IPS-20b (cell line): ENCODE measurements around the gene TMEM54.

Source experiments
- H3K27ac ChIP-seq: one replicate; pipeline ENCODE4 v1.5.1; 2013; ENCODE audit warnings: low read length
- H3K27me3 ChIP-seq: 2 replicates; pipeline ENCODE4 v1.6.1; 2013; ENCODE audit warnings: mild to moderate bottlenecking, low read length, inconsistent platforms; ENCODE audit not compliant: insufficient read depth
- H3K36me3 ChIP-seq: 2 replicates; pipeline ENCODE4 v1.6.1; 2013; ENCODE audit warnings: low read depth, mild to moderate bottlenecking, inconsistent platforms, low read length, moderate library complexity; ENCODE audit not compliant: insufficient read depth
- H3K4me1 ChIP-seq: 2 replicates; pipeline ENCODE4 v1.6.1; 2013; ENCODE audit warnings: mild to moderate bottlenecking, control low read depth, inconsistent platforms, low read length, moderate library complexity; ENCODE audit not compliant: insufficient read depth
- H3K4me3 ChIP-seq: 2 replicates; pipeline ENCODE4 v1.5.1; 2013; ENCODE audit warnings: mild to moderate bottlenecking, low read length, inconsistent platforms
- H3K9ac ChIP-seq: 2 replicates; pipeline ENCODE4 v1.6.1; 2013; ENCODE audit warnings: low read depth, mild to moderate bottlenecking, inconsistent platforms, low read length, moderate library complexity
- H3K9me3 ChIP-seq: 2 replicates; pipeline ENCODE4 v1.6.1; 2013; ENCODE audit warnings: mild to moderate bottlenecking, low read depth, low read length, inconsistent platforms; ENCODE audit not compliant: insufficient read depth

TMEM54 gene

GRCh38 chr1:32865639-32866405, 35.4 kb downstream of the TMEM54 start:
- Histone ChIP-seq H3K9ac (no peak overlapping the region), H3K27me3 (peaks cover 24% of the 10 kb centered on the region), H3K36me3 (peaks cover 17% of the 10 kb centered on the region), H3K27ac (no peak overlapping the region), H3K4me1 (peaks cover 6% of the 10 kb centered on the region), H3K9me3 (no peaks in the 10 kb centered on the region), H3K4me3 (no peak overlapping the region)

- Histone ChIP-seq H3K4me3 (no peak overlapping the region), H3K36me3 (peaks cover 17% of the 10 kb centered on the region), H3K4me1 (peaks cover 2% of the 10 kb centered on the region; the same call in 1 of the 2 replicates), H3K27ac (no peak overlapping the region), H3K9ac (no peak overlapping the region), H3K27me3 (peaks cover 13% of the 10 kb centered on the region), H3K9me3 (no peaks in the 10 kb centered on the region)
Measured at GRCh38 chr1:32864375-32865019, 36.7 kb downstream of the TMEM54 start.

- Histone ChIP-seq H3K4me1 (peaks cover 2% of the 10 kb centered on the region; the same call in 1 of the 2 replicates), H3K36me3 (peaks cover 17% of the 10 kb centered on the region), H3K9me3 (no peaks in the 10 kb centered on the region), H3K4me3 (no peak overlapping the region), H3K27ac (no peak overlapping the region), H3K27me3 (peaks cover 7% of the 10 kb centered on the region), H3K9ac (no peak overlapping the region)
Measured at GRCh38 chr1:32863881-32864245, 37.3 kb downstream of the TMEM54 start.

- peaks cover 17% of the 10 kb centered on the region for H3K36me3 ChIP-seq
- H3K9me3 ChIP-seq, result no peaks in the 10 kb centered on the region
- H3K27me3 ChIP-seq, result peaks cover 2% of the 10 kb centered on the region
- no peak overlapping the region for H3K4me3 ChIP-seq
- peaks cover 2% of the 10 kb centered on the region; the same call in 1 of the 2 replicates for H3K4me1 ChIP-seq
- H3K9ac ChIP-seq, result no peak overlapping the region
- no peak overlapping the region for H3K27ac ChIP-seq
Measured at GRCh38 chr1:32863218-32863880, 37.8 kb downstream of the TMEM54 start.

GRCh38 chr1:32861904-32862695, 39.1 kb downstream of the TMEM54 start:
- no peaks in the 10 kb centered on the region for H3K27me3 ChIP-seq
- H3K36me3 ChIP-seq, result peaks cover 26% of the 10 kb centered on the region
- peaks cover 2% of the 10 kb centered on the region; the same call in 1 of the 2 replicates for H3K4me1 ChIP-seq
- no peaks in the 10 kb centered on the region for H3K9me3 ChIP-seq
- H3K27ac ChIP-seq, result no peak overlapping the region
- no peak overlapping the region for H3K4me3 ChIP-seq
- H3K9ac ChIP-seq, result no peak overlapping the region

GRCh38 chr1:32860566-32860965, 40.6 kb downstream of the TMEM54 start:
- Histone ChIP-seq H3K9ac (no peak overlapping the region), H3K9me3 (no peaks in the 10 kb centered on the region), H3K4me3 (no peak overlapping the region), H3K27ac (no peak overlapping the region), H3K36me3 (peaks cover 41% of the 10 kb centered on the region), H3K4me1 (peaks cover 2% of the 10 kb centered on the region; the same call in 1 of the 2 replicates), H3K27me3 (no peaks in the 10 kb centered on the region)

- Histone ChIP-seq H3K27me3 (no peaks in the 10 kb centered on the region), H3K9me3 (no peaks in the 10 kb centered on the region), H3K9ac (no peak overlapping the region), H3K4me1 (peaks cover 2% of the 10 kb centered on the region; the same call in 1 of the 2 replicates), H3K36me3 (peaks cover 47% of the 10 kb centered on the region), H3K27ac (no peak overlapping the region), H3K4me3 (no peak overlapping the region)
Measured at GRCh38 chr1:32859915-32860314, 41.3 kb downstream of the TMEM54 start.

GRCh38 chr1:32858791-32859190, 42.4 kb downstream of the TMEM54 start:
- Histone ChIP-seq H3K27me3 (no peaks in the 10 kb centered on the region), H3K9me3 (no peaks in the 10 kb centered on the region), H3K27ac (no peak overlapping the region), H3K9ac (no peak overlapping the region), H3K4me3 (no peak overlapping the region), H3K4me1 (peaks cover 2% of the 10 kb centered on the region; the same call in 1 of the 2 replicates), H3K36me3 (peaks cover 58% of the 10 kb centered on the region)

- Histone ChIP-seq H3K36me3 (peaks cover 62% of the 10 kb centered on the region), H3K4me1 (peaks cover 2% of the 10 kb centered on the region; the same call in 1 of the 2 replicates), H3K9ac (no peak overlapping the region), H3K9me3 (no peaks in the 10 kb centered on the region), H3K27me3 (no peaks in the 10 kb centered on the region), H3K27ac (no peak overlapping the region), H3K4me3 (no peak overlapping the region)
Measured at GRCh38 chr1:32858136-32858535, 43.1 kb downstream of the TMEM54 start.

- H3K9ac ChIP-seq, result no peak overlapping the region
- H3K4me3 ChIP-seq, result no peak overlapping the region
- no peak overlapping the region for H3K27ac ChIP-seq
- H3K27me3 ChIP-seq, result no peaks in the 10 kb centered on the region
- peaks cover 55% of the 10 kb centered on the region for H3K36me3 ChIP-seq
- H3K4me1 ChIP-seq, result no peaks in the 10 kb centered on the region
- H3K9me3 ChIP-seq, result no peaks in the 10 kb centered on the region
Measured at GRCh38 chr1:32855861-32856617, 45.1 kb downstream of the TMEM54 start.
